NCI-H2081 treated with DMSO at 0.1 percent for 48 hours (cell line): ENCODE measurements around the gene SPOCK3.
"Not testable (repeated sequence)": the region's sequence is repeated elsewhere in the genome, so short reads cannot be mapped to it uniquely, and the experiment has no call there.

ENCODE experiments used
- DNase-seq: peaks from one replicate; lab custom pipeline; 2025; lab: John Stamatoyannopoulos, UW

Gene SPOCK3

GRCh38 chr4:166823126-166823525 lies 411.2 kb downstream of the SPOCK3 start:
- DNase-seq: no peak

- DNase-seq: no peak
These were observed 411.9 kb downstream of the SPOCK3 start for GRCh38 chr4:166822386-166822785.

DNA sequence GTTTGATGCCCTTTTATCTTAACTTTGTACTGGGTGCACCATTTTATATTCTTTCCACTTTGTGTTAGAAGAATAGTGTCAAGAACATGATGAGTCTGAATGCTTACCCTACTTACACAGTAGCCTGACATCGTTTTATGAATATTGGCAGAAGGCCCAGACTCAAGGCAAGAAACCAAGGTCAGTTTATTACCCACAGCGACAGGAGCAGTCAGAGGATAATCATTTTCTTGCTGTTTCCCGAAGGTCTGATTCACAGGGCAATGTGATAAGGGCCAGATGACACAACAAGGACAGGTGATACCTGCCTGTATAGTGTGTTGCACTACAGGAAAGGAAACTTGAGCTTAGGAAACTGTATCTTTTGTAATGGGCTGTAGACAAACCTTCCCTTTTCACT lies 417.4 kb downstream of the SPOCK3 start:
- DNase-seq: peak; percentile 38

DNA sequence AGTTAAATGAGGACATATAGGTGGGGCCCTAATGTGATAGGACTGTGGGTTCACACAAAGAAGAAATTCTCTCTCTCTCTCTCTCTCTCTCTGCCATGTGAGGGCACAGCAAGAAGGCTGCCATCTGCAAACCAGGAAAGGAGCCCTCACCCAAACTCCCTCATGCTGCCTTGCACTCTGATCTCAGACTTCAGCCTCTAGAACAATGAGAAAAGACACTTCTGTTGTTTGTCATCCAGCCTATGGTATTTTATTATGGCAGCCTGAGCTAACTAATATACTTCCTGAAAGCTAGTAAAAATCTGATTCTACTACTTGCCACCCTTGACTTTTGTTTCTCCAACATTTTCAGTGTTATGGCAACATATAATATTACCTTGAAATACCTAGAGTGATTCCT lies 425.9 kb downstream of the SPOCK3 start:
- DNase-seq: no peak

DNA sequence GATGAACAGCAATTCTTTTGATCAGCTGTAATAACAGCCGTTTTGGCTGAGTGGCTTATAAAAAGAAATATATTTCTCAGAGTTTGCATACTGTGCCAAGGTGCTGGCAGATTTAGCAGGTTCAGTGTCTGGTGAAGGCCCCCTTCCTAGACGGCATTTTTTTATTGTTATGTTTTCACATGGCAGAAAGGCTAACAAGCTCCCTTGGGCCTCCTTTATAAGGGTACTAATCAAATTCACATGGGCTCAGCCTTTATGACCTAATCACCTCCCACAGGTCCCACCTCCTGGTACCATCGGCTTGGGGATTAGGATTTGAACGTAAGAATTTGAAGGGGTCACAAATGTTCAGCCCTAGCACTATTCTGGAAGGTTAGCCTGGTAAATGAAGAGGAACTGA lies 431.9 kb downstream of the SPOCK3 start:
- no peak for DNase-seq

DNA sequence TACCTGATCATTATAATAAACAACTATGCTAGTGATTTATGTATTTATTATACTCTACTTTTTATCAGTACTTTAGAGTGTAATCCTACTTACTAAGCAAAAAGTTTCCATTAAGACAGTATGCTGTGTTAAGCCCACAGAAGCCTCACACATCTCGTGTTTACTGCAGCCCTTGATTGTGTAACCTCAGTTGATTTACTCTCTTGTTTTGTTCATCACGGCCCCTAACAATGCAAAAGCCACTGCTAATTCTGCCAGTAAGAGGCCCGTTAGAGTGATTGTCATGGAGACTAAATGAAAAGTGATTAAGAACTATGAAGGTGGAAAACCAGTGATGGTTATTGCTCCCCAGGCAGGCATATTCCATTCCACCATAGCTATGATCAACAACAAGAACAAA lies 436.2 kb downstream of the SPOCK3 start:
- no peak for DNase-seq

GRCh38 chr4:166777760-166778159 lies 456.5 kb downstream of the SPOCK3 start:
- DNase-seq: no peak

DNA sequence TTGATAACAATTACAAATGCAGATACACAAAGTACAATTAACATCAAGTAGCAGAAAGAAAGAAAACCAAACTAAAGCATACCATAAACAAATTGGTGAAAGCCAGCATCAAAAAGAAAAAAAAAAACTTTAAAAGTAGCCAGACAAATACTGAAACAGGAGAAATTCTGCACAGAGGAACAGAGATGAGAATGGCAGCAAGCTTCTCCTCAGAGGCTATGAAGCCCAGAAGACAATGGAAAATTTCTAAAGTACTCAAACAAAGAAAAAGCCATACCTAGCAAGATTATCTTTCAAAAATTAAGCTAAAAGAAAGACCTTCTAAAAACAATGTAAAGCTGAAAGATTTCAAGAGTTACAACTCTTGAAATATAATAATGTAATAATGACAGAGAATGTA lies 471.3 kb downstream of the SPOCK3 start:
- no peak for DNase-seq

DNA sequence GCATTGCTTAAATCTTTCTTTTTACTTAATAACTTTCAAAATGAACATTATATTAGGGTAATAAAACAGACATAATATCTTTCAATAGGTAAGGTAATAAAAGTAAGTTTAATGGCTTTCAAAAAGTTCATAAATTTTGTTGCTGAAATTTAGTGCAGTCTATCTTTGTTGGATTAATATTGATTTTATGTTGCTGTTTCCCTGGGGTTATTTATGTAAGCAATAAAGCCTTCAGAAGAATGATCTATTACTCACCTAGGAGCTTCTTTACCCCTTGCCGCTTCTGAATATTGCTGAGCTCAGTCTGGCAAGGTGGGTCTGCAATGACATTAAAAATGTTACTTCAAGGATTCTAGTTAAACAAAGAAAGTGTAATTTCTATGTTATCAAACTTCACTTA lies 492.6 kb downstream of the SPOCK3 start:
- no peak for DNase-seq

DNA sequence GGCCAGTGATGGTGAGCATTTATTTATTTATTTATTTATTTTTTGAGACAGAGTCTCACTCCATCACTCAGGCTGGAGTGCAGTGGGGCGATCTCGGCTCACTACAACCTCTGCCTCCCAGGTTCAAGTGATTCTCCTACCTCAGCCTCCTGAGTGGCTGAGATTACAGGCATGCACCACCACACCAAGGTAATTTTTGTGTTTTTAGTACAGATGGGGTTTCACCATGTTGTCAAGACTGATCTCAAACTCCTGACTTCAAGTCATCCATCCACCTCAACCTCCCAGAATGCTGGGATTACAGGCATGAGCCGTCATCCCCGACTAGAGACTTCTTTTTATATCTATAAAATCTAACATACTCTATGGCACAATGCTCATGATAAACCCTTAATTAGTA lies 495.1 kb downstream of the SPOCK3 start:
- DNase-seq: not testable (repeated sequence)

DNA sequence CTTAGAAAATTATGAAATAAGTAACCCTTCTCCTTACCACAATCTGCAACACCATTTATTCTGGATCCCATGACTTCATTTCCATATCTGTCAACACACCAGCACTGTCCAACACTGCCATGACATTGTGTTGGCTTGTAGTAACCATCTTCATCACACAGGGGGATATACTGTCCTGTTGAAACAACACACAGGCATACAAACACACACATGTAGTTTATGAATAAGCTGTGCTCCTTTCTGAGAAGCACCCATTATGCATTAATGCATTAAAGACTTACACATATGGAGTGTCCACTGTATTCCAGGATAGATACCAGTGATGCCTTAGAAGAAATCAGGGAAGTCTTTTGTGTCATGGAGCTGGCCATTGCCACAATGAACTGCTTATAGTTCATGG lies 496.9 kb downstream of the SPOCK3 start:
- no peak for DNase-seq

- DNase-seq: no peak
These were observed 498.7 kb downstream of the SPOCK3 start for GRCh38 chr4:166735553-166735952.

DNA sequence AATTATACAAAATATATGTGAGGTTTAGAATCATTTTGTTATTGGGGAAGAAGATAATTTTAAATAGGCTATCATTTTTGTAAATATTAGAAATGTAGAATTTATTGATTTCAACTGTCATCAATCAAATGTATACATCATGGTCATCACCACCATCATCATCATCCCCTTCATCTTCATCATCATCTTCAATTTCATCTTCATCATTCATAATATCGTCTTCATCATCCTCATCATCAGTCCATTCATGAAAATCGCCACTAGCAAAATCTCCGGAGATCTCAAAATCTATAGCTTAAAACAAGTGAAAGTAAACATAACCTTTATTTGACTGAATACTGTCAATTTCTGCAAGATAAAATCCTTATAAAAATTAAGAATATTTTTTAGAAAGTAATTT lies 499.5 kb downstream of the SPOCK3 start:
- DNase-seq: no peak

- DNase-seq: no peak
These were observed 500.6 kb downstream of the SPOCK3 start for GRCh38 chr4:166733686-166734085.

DNA sequence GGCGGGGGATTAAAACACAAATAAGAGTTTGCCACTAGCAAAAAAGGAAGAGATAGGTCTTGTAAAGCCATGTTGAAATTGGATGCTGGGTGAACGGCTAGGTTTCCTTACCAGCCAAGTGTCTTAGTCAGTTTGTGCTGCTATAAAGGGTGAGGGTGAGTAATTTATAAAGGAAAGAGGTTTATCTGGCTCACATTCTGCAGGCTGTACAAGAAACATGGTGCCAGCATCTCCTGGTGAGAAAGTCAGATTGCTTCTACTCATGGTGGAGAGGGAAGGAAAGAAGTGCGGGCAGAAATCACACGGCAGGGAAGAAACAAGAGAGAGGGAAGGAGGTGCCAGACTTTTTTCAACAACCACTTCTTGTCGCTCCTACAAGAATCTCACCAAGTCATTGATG lies 507.5 kb downstream of the SPOCK3 start:
- no peak for DNase-seq

DNA sequence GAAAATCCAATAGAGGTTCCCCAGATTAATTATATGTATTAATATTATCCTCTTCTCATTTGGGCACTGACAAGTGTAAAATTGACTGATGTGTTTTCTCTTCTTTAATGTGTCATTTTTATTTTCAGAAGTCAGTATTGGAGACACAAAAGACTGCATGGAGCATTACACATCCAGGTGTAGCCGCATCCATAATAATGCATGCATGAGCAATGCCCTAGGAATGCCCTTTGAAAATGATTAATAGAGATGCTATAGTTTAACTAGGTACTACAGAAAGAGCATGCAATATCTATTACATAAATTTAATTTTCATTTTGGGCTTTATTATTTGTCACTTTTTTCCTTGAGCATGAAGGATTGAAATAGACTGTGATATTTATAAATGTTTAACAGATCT lies 509.9 kb downstream of the SPOCK3 start:
- DNase-seq: no peak

- no peak for DNase-seq
These were observed 510.7 kb downstream of the SPOCK3 start for GRCh38 chr4:166723532-166724140.

GRCh38 chr4:166715748-166716713 lies 518.3 kb downstream of the SPOCK3 start:
- not testable (repeated sequence) for DNase-seq

- DNase-seq: no peak
These were observed 533.7 kb downstream of the SPOCK3 start for GRCh38 chr4:166700592-166700991.

GRCh38 chr4:166688835-166689234 lies 545.5 kb downstream of the SPOCK3 start:
- no peak for DNase-seq

DNA sequence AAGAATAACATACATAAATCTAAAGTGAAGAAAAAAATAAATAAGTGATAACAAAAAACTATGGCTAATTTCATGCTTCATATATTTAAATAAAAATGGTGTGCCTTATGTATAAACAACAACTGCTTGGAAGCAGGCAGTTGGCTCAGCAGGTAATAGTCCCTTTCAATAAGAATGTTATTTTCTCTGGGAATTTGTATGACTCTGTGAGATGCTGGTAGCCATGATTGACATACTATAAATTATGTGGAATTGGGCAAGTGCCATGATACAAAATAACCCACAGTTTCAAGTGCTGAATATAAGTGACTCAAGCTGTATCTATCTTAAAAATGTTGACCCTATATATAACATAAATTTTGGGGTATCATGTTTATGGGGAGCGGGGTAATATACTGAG lies 546.5 kb downstream of the SPOCK3 start:
- no peak for DNase-seq
